Stimulated activated CD4-positive, alpha-beta T cell treated with anti-CD3 and anti-CD28 coated beads, TNF-alpha, amount 100 ng/mL, for 24 hours (primary cell): ENCODE measurements around the gene TNPO2.
A peak's percentile ranks its signal among the peaks of the same experiment; 100 is the strongest.

Experiments
- DNase-seq, 3 experiments: peaks; one replicate each; pipeline ENCODE4 v3.0.0-alpha.2; 2020; ENCODE audit warnings: low read depth in 3 of 3

The TNPO2 gene

GRCh38 chr19:12723641-12724426, at the start of gene TNPO2:
TNPO2 (minus strand) TSS chr19:12723932; CDS start chr19:12720977, 2,955 bp downstream.
- peak; percentile 62 to 77 (median 66) for DNase-seq

DNA sequence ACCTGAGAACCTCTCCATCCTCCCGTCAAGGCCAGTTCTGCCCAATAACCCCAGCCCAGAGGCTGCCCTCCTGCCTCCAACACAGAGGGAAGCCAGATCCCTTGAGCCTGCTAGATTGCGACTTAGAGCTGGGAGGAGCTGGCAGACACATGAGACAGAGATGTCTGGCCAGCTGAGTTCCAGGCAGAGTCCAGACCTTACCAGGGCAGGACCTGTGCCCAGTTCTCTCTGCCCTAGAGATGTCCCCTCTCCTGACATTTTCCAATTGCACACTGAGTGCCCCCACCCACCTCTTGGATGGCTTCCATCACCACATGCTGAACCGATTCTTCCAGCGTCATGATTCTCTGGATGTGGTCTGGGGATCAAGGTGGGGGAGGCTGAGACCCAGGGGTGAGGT, 48.6 kb upstream of the TNPO2 start:
- no peak for DNase-seq

GRCh38 chr19:12770922-12771321, 47.2 kb upstream of the TNPO2 start:
- DNase-seq = no peak

DNA sequence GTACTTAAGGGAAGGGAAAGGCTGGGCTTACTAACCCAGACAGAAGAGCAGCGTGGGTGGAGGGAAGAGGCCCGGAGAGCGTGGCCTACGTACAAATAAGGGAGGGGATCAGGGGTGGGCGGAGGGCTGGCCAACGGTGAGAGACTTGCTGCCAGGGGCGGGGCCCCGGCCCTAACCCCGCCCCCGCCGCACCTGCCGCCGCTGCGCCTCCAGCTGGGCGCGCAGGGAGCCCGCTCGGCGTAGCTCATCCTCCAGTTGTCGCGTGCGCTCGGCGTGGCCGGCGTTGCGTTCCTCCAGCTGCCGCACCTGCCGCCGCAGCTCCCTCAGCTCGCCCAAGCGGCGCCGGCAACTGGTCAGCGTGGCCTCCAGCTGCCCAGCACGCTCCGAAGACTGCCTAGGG, 46.0 kb upstream of the TNPO2 start:
- DNase-seq = peak in 1 of 3 experiments; percentile 67

GRCh38 chr19:12767666-12768065, 43.9 kb upstream of the TNPO2 start:
- DNase-seq = no peak

DNA sequence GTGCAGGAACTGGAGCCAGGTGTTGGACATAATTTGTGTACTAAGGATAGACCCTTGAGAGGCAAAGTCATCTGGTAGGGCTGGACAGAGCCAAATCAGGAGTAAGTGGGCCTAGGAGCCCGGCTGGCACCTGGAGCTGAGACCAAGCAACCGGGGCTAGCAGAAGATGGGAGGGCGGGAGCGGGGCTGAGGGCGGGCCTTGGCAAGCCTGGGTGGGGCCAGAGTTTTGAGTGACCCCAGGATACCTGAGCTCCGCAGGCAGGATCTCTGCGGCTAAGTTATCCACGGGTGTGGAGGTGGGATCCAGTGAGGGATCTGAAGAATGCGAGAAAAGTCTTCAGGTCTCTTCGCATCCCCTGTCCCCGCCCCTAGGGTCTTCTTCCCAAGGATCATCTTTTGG, 43.4 kb upstream of the TNPO2 start:
- DNase-seq = no peak

DNA sequence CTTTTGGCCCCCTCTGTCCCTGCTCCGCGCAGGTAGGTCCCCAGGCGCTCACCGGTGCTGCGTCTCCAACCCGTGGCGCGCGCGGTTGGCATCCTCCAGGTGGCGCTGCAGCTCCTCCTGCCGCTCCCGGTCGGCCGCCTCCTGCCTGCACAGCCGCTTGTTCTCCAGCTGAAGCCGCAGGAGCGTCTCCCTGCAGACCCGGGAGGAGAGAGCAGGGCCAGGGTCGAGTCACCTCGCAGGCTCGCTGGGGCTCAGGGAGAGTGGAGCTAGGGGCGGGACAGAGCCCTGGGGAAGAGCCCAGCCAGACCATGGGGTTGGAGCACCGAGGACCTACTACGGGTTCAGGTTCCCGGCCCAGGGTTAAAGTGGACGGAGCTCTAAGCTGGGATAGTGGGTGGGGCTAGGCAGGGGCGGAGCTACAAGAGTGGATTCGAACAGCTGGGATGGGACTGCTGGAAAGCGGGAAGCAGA, 42.4 kb upstream of the TNPO2 start:
- peak in 1 of 3 experiments; percentile 70 for DNase-seq

- DNase-seq = no peak
Measured at GRCh38 chr19:12764698-12765097, 41.0 kb upstream of the TNPO2 start.

DNA sequence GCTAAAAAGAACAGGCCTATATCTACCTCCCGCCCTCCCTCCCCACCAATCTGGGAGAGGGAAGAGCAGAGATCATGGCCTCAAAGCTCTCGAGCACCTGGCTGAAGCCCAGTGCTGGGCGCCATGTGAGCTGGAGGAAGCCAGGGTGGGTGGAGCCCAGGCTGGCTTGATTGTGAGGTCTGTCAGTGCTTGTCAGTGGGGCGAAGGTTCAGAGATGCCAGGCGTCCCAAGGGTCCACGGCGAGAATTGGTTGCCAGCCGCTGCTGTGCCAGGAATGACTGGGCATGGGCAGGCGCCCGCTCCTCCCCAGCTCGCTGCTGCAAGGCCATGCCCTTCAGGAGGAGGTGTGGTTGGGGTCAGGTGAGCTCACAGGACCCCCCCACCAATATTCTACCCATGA, 39.4 kb upstream of the TNPO2 start:
- no peak for DNase-seq

- DNase-seq = no peak
Measured at GRCh38 chr19:12759686-12760085, 36.0 kb upstream of the TNPO2 start.

DNA sequence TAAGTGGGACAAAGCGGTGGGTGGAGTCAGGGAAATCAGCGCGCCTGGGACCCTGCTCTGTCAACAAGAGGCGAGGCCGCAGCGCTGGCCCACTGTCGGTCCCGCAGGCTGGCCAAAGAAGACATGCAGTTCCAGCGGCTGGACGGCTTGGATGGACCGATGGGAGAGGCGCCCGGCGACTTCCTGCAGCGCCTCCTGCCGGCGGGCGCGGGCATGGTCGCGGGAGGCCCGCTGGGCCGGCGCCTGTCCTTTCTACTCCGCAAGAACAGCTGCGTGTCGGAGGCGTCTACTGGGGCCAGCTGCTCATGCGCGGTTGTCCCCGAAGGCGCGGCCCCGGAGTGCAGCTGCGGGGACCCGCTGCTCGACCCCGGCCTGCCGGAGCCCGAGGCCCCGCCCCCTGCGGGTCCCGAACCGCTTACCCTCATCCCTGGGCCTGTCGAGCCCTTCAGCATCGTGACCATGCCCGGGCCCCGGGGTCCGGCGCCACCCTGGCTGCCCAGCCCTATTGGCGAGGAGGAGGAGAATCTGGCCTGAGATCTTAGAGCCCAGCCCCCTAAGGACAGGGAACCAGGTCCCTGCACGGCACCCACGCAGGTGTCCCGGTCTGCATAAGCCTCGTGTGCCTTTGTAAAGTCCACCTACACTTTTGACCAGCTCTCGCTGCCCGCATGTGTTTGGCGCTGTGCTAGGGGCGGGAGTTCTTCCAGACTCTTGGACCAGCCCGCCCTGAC, 34.0 kb upstream of the TNPO2 start:
- DNase-seq = peak in 2 of 3 experiments; percentile 47 to 65

GRCh38 chr19:12756150-12756883, 32.6 kb upstream of the TNPO2 start:
- DNase-seq = no peak

DNA sequence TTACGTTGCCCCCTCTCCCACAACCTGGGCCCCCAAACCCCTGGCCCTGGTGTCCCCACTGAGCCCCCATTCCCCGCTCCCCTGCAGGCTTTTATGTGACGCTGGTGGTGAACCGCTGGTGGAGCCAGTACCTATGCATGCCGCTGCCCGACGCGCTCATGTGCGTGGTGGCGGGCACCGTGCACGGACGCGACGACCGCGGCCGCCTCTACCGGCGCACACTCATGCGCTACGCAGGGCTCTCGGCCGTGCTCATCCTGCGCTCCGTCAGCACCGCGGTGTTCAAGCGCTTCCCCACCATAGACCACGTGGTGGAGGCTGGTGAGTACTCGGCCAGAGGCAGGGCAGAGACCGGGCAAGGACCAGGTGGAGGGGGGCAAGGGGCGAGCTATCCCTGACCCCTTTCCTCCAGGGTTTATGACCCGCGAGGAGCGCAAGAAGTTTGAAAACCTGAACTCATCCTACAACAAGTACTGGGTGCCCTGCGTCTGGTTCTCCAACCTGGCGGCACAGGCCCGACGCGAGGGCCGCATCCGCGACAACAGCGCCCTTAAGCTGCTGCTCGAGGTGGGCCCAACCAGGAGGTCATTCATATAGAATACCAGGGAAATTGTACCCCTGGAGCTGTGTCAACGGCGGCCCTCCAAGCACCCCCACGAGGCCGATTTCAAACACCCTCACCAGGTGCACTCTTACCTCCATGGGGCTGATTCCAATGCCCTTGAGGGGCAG, 30.9 kb upstream of the TNPO2 start:
- no peak for DNase-seq

DNA sequence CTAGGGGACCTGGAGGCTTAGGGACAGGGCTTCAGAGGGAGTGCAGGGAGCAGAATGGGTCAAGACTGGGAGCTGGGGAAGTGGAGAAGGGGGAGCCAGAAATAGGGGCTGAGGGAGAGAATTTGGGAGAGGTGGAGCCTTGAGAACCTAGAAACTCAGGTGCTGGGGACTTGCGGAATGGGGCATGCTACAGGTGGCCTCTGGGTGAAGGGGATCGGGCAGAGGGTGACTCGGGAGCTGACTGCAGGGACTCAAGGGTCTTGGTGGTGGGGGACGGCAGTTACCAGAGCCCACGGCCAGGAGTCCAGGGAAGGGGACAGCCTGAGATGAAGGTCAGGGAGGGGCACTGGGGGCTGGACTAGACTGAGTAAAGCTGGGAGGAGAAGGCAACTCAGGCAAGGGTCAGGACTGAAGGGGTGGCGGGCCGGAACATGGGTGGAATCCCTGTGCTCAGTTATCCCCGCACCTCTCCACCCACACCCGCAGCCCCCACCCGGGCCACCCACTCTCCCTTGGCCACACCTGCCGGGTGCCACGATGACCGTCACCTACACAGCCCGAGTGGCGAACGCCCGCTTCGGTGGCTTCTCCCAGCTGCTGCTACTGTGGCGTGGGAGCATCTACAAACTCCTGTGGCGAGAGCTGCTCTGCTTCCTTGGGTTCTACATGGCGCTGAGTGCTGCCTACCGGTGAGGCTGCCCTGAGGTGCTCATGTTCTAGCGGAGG, 28.5 kb upstream of the TNPO2 start:
- DNase-seq = no peak

- DNase-seq = no peak
Measured at GRCh38 chr19:12751635-12752034, 27.9 kb upstream of the TNPO2 start, which contains the start of gene BEST2. BEST2 (plus strand) TSS chr19:12751791; CDS start chr19:12752593, 802 bp downstream.

DNA sequence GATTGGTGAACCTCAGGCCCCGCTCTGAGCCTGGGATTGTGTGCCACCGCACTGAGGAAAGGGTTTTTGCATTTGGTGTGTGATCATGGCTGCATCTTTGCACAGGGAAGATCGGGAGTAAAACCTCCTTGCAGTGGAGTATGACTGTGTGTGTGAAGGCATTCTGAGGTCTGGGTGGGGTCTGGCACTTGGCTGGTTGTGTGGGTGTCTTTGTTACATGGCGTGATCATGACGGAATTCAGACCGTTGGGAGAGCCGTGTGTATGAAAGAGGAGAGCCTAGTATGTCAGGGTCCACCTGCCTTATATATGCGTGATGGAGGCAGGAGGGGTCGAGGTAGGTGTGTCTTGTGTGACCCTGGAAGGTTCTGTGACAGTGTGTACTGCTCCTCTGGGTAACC, 27.1 kb upstream of the TNPO2 start:
- DNase-seq = no peak

- DNase-seq = no peak
Measured at GRCh38 chr19:12749938-12750521, 26.3 kb upstream of the TNPO2 start.

DNA sequence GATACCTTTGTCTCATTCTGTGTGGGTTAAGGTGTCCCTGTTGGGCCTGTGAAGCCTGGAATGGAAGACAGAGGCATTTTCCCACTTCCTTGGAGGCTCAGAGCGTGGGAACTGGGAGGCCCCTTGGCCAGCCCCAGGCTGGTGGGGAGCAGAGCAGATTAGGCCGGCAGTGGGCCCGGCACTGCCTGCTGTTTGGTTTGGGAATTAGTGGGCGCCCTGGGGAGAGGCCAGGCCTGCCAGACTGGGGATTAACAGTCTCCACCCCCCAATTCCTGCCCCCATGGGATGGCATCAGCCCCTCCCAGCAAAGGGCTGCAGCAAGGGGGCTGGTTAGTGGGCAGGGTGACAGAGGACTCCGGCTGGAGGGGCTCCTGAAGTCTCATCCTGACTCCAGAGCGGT, 24.8 kb upstream of the TNPO2 start:
- DNase-seq = no peak

GRCh38 chr19:12745166-12745897, 21.6 kb upstream of the TNPO2 start:
- DNase-seq = no peak

- DNase-seq = no peak
Measured at GRCh38 chr19:12737835-12738351, 14.2 kb upstream of the TNPO2 start.
